B cell (primary cell): ENCODE data around the gene PACSIN2.

Experiments
- EZH2 ChIP-seq: IDR thresholded peaks from 2 replicates; pipeline ENCODE4 v1.6.1; 2012; ENCODE audit warnings: borderline replicate concordance, low read depth, mild to moderate bottlenecking, moderate library complexity, low read length; ENCODE audit not compliant: insufficient read depth, poor library complexity, severe bottlenecking
- TF ChIP-seq, protein P1 (sequence below): fragments of 200-600 bp; IDR thresholded peaks from one replicate; pipeline ENCODE4 v1.8.0; 2022; ENCODE audit warnings: antibody characterized with exemption, mild to moderate bottlenecking

DNA sequence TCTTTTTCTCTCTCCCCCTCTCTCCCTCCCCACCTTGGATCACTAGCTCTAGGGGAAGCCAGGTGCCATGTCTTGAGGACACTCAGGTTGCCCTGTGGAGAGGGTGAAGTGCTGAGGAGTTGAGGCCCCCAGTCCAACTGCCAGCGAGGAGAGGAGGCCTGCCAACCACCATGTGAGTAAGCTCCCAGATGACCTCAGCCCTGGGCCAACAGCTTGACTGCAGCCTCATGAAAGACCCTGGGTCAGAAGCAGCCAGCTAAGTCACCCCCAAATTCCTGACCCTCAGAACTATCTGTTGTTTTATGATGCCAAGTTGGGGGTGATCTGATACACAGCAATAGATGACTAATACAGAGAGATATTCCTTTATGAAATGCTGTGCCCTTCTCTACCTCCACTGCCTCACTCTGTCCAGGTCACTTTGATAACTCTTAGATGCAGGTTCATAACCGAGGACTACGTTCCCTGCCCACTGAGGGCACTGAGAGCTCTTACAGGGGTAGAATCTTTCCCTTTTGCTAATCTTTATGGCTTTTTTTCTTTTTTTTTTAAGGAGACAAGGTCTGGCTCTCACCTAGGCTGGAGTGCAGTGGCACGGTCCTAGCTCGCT is 165.9 kb downstream of the PACSIN2 start:
- TF ChIP-seq, protein P1, sequence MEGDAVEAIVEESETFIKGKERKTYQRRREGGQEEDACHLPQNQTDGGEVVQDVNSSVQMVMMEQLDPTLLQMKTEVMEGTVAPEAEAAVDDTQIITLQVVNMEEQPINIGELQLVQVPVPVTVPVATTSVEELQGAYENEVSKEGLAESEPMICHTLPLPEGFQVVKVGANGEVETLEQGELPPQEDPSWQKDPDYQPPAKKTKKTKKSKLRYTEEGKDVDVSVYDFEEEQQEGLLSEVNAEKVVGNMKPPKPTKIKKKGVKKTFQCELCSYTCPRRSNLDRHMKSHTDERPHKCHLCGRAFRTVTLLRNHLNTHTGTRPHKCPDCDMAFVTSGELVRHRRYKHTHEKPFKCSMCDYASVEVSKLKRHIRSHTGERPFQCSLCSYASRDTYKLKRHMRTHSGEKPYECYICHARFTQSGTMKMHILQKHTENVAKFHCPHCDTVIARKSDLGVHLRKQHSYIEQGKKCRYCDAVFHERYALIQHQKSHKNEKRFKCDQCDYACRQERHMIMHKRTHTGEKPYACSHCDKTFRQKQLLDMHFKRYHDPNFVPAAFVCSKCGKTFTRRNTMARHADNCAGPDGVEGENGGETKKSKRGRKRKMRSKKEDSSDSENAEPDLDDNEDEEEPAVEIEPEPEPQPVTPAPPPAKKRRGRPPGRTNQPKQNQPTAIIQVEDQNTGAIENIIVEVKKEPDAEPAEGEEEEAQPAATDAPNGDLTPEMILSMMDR, result no peak
- no peak for TF ChIP-seq EZH2
